Sciatic nerve (tissue), 2 donors: Measurements from ENCODE around the gene RNF112. TPM values are rescaled to one million over a fixed set of nuclear protein-coding genes. Genes with fewer than 3 reads are reported as not detected.
"Not testable (repeated sequence)": the region's sequence is repeated elsewhere in the genome, so short reads cannot be mapped to it uniquely, and the experiment has no call there.

ENCODE experiments used
- ATAC-seq: fragments of 200-7000 bp; cut with Tn5 transposase; one replicate; pipeline ENCODE4 v1.9.1; 2020; ENCODE audit warnings: mild to moderate bottlenecking, moderate library complexity
- DNase-seq: peaks from one replicate; pipeline ENCODE4 v3.0.0-alpha.2; 2020; ENCODE audit warnings: low spot score
- intact Hi-C: fragments of 100-400 bp; cut with DNase I; formaldehyde crosslinking; loops from one replicate; pipeline ENCODE4 v1.14.2; 2022
- total RNA-seq: library from RNA; stranded (reverse); fragmentation: NEBNext Ultra II Directional; extraction: Animal tissue kit (Norgen Biotek cat#: 25700); gene quantifications from one replicate; pipeline ENCODE4 v1.2.1, GENCODE V29; 2021
- donor health status: DM: no; HTN: no; CAD: no.
- donor health status: DM: no; HTN: no; CAD: no.

The RNF112 gene
- total RNA-seq, 1 donor from 2014 or later: 3.9 TPM

- intact Hi-C loops, DNase-seq, ATAC-seq: not testable (repeated sequence)
Observed at GRCh38 chr17:19459018-19459655, 48.1 kb downstream of the RNF112 start.

- intact Hi-C loops: no loop called here
- peak; percentile 66 for DNase-seq
- ATAC-seq: no peak
Observed at GRCh38 chr17:19460700-19461099, 49.7 kb downstream of the RNF112 start.

- intact Hi-C loops: no loop called here
- ATAC-seq (no peak), DNase-seq (no peak)
Observed at GRCh38 chr17:19461116-19461515, 50.1 kb downstream of the RNF112 start.

GRCh38 chr17:19461681-19462080, 50.6 kb downstream of the RNF112 start:
- ATAC-seq (no peak), DNase-seq (no peak)
- intact Hi-C loops: no loop called here

- ATAC-seq, intact Hi-C loops: not testable (repeated sequence)
- peak; percentile 14 for DNase-seq
Observed at GRCh38 chr17:19462456-19463035, 51.5 kb downstream of the RNF112 start.

GRCh38 chr17:19464031-19465026, 53.3 kb downstream of the RNF112 start:
- ATAC-seq: peak; percentile 78
- intact Hi-C loops: no loop called here
- DNase-seq: peak; percentile 53

Other genes starting within 250 kb of the RNF112 start
- 76.6 TPM for gene EPN2, start 173.9 kb upstream of the RNF112 start, total RNA-seq
- gene B9D1, start 48.5 kb upstream of the RNF112 start, total RNA-seq: 19.8 TPM
- 28.2 TPM for gene MAPK7, start 32.7 kb upstream of the RNF112 start, total RNA-seq
- 115 TPM for gene MFAP4, start 24.0 kb upstream of the RNF112 start, total RNA-seq
- 8.0 TPM for gene SLC47A1, start 122.6 kb downstream of the RNF112 start, total RNA-seq
- gene ALDH3A2, start 237.5 kb downstream of the RNF112 start, total RNA-seq: 74.3 TPM